Activated T-cell treated with anti-CD3 and anti-CD28 coated beads, Interleukin-2, amount 50 U/mL, for 48 hours (primary cell): ENCODE data around the gene PADI2.

Experiments
- DNase-seq, 2 experiments: peaks; one replicate each; pipeline ENCODE4 v3.0.0-alpha.2; 2020

PADI2 gene

DNA sequence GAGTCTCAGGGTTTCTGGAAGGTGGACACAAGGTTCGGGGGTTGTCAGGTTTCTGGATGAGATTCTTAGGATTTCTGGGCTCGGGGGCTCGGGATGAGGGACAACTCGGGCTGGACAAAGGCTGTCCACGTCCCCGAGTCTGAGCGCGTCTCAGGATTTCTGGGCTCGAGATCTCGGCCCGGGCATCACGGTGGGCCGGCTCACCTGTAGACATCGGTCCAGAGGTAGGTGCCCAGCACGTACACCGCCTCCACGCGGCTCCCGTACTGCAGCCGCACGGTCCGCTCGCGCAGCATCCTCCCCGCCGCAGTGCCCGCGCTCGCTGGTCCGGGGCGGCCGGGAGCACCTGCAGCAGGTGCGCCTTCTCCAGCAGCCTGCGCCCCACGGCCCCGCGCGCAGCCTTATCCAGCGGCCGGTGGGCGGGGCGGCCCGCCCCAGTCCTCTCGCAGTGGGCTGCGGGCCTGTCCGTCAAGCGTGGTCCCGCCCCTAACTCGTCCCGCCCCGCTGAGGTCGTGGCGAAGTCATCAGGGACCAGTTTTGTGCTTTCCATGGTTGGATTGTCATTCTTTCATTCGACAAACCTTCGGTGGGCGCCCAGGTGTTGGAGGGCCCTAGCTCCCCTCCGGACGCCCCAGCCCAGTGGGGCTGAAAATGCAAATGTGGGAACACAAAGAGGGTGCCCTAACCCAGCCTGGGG, at the start of gene PADI2:
TSS of gene PADI2 (minus strand) at position 376 of the 697 bp plus-strand sequence. CDS start at position 296, 80 bp downstream.
- DNase-seq = peak; percentile 79 to 80

GRCh38 chr1:17168091-17168876, 49.0 kb upstream of the PADI2 start:
- no peak for DNase-seq

DNA sequence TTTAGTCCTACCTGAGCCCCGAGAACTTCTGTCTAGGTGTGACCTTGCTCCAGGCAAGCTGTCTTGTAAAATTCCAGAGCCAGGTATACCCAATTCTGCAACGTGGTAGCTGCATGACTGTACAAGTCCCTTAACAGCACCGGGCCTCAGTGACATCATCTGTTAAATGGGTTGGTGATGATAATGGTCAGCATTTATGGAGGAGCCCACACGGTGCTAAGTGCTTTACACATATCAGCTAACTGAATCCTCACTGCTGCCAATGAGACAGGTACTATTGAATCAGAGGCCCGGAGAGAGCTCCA, 48.5 kb upstream of the PADI2 start:
- no peak for DNase-seq

GRCh38 chr1:17167041-17167785, 48.0 kb upstream of the PADI2 start:
- DNase-seq = no peak

GRCh38 chr1:17165823-17166222, 46.6 kb upstream of the PADI2 start:
- DNase-seq = no peak

- DNase-seq = no peak
These were observed 44.8 kb upstream of the PADI2 start for GRCh38 chr1:17163789-17164666.

- no peak for DNase-seq
These were observed 44.1 kb upstream of the PADI2 start for GRCh38 chr1:17163371-17163770.

- no peak for DNase-seq
These were observed 43.7 kb upstream of the PADI2 start for GRCh38 chr1:17162941-17163340.

DNA sequence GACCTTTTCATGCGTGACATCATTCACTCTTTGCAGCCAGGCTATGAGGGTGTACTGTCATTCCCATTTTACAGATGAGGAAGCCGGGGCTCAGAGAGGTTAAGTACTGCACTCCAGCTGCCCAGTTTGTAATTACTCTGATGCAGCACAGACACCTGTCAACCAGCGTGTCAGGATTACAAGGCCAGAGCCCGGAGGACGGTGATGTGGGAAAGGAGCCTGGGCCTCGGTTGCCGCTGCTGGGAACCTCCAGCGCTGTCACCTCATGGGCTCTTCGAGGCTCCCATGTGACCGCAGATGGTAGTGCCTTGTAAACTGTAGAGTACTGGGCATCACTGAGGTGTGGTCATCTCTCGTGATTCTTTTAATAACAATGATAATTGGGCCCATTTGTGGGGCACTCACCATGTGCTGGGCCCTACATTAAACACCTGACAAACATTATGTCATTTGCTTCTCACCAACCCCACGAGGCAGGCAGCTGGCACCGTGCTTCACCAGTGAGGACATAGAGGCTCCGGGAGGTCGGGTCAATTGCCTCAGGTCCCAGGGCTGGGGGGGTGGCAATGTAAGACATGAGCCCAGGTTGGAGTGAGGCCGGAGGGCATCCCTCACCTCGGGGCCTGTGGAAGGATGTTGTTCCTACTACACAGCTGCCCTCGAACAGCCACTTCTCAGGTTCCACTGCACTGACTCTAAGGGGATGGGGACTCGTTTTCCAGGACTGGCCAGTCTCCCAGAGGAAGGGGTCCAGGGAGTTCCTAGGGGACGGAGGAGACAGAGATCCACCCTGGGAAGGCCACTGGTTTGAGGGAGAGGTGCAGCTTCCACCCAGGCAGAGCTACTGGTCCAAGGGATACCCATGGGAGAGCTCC, 42.9 kb upstream of the PADI2 start:
- no peak for DNase-seq

- DNase-seq = no peak
These were observed 42.0 kb upstream of the PADI2 start for GRCh38 chr1:17161137-17161740.

DNA sequence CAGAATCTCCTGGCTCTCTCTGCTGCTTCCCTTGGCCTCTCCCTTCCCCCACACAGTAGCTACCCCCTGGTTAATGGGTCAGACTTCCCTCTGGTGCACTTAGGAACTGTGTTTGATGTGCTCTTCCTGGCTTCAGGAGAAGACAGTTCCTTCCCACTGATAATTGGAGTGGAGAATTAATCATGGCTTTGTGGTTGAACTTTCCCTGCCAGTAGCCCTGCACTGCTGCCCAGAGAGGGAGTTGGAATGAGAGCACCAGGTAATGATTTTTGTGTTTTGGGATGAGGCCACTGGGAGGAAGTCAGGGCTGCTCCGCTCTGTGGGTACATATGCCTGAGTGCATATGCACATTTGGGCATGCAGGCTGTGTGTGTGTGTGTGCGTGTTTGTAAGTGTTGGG, 39.7 kb upstream of the PADI2 start:
- no peak for DNase-seq

GRCh38 chr1:17156108-17156507, 36.9 kb upstream of the PADI2 start:
- no peak for DNase-seq

DNA sequence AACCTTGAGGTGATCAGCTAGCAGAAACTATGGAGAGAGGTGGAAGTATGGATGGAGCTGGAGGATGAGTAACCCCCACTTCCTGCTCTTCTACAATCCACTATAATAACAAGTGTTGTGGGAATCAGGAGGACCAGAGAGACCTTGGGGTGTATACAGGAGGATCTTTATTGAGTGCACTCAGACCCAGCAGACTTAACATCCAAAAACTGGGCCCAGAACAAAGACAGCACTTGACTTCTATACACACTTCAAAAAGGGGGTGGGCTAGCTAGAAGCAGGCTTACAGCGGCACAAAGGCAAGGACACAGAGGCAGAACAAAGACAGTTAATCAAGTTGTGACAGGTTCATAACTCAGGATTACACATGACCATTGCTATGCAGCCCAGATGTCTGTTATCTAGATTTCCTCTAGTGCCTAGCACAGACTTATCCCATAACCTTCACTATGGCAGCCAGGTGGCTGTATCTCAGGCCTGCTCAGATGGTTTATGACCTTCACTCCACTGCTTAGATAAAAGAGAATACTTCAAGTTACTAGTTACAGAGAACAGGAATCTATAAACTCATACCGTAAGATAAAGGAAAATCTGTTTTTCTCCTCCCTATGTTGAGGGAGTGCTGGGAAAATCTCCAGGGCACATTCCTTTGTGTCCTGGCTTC, 36.1 kb upstream of the PADI2 start:
- DNase-seq = no peak

GRCh38 chr1:17149771-17150170, 30.5 kb upstream of the PADI2 start:
- no peak for DNase-seq

DNA sequence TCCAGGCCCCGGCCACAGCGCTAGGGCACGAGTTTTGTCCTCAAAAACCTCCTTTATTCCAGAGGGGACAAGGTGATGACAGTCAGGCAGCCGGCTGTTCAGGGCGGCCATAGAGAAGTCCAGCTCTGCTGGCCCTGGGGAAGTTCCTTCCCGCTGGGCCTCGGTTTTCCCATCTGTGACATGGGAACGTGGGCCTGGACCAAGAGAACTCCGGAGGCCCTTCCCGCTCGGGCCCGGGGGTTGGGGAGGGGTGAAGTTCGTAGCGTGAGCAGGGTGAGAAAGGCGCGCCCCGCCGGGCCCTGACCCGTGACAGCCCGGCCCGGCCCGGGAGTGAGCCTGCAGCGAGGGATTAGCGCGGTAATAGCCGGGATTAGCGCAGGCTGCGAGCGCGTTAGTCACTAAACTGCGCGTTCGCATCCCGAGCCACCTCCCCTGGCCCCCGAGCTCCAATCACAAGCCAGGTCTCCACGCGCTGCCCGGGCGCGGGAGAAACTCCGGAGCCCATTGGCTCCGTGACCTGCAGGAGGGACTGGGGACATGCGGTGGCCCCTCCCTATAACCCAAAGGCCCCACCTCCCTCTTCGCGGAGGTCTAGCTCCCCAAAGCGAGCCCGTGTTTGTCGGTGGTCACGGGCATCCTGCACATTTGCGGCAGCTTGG, 29.8 kb upstream of the PADI2 start:
- DNase-seq = no peak

DNA sequence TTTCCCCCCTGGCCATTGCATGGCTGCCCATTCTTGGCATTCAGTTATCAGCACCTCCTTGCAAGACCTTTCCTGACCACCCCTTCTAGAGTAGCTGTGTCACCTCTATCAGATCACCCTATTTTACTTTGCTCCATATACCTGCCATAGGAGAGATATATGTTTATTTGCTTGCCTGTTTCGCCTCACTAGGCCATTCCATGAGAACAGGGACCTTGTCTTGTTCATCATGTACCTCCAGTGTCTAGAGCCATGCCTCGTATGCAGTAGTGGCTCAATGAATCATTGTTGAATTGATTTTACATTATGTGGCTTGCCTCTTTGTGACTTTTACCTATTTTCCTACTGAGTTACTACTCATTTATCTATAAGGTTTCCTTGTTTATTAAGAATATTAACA, 26.4 kb upstream of the PADI2 start:
- DNase-seq = no peak

DNA sequence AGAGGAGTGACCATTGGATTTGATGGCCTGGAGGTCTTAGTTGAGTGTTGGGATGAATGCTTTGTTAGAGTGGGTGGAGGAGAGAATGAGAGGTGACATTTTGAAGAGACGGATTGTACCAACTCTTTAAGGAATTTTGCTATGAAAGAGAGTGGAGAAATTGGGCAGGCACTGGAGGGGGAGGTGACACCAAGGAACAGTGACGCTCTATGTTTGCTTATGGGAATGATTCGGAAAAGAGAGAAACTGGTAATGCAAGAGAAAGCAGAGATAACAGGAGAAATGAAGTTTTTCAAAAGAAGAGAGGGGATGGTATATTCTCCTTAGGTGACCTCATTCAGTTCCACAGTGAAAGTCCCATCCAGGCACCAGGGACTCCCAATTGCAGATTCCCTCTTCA, 24.5 kb upstream of the PADI2 start:
- no peak for DNase-seq

GRCh38 chr1:17141441-17142197, 22.4 kb upstream of the PADI2 start:
- no peak for DNase-seq

DNA sequence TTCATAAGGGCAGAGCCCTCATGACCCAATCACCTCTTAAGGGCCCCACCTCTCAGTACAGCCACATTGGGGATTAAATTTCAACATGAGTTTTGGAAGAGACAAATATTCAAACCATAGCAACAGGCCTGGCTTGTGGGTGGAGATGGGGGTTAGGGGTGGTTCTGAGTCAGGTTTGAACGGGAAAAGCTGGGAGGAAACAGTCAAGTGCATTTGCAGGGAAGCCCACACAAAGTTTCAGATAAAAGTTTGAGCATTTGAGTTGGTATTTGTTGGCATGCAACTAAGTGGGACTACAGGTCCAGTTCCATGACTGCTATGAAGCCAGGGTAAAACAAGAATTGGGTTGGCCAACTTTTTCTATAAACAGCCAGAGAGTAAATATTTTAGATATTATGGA, 21.0 kb upstream of the PADI2 start:
- no peak for DNase-seq

DNA sequence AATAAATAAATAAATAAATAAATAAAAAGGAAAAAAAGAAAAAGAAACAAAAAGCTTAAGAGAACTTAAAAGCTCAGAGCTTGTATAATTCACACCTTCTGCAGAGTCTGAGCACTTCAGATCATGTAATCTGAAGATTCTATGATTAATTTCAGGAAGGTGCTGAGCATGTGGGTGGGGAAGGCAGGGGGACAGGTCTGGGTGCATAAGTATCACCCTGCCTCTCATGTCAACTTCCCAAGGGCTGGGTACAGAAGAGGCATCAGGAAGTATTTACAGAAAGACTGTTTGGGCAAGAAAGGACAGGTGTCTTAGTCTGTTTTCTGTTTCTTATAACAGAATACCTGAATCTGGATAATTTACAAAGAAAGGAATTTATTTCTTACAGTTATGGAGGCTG, 20.4 kb upstream of the PADI2 start:
- no peak for DNase-seq
